Osteoblast (primary cell): ENCODE measurements around the gene CC2D1A. TPM values are rescaled to one million over a fixed set of nuclear protein-coding genes. Genes with fewer than 3 reads are reported as not detected.

Experiments used
- DNase-seq: peaks from one replicate; pipeline ENCODE4 v3.0.0; 2011; ENCODE audit warnings: low spot score, mixed read lengths; ENCODE audit not compliant: insufficient read length; ENCODE audit errors: missing footprints
- H2AFZ ChIP-seq: 2 replicates; pipeline ENCODE4 v1.6.0; 2011; ENCODE audit warnings: mild to moderate bottlenecking, low read length
- H3K27ac ChIP-seq: 2 replicates; pipeline ENCODE4 v1.5.1; 2011; ENCODE audit warnings: mild to moderate bottlenecking, low read depth, low read length, moderate library complexity
- H3K27me3 ChIP-seq: 2 replicates; pipeline ENCODE4 v1.6.0; 2012; ENCODE audit warnings: mild to moderate bottlenecking, control low read depth, inconsistent platforms, low read length, moderate library complexity; ENCODE audit not compliant: insufficient read depth
- H3K36me3 ChIP-seq: 2 replicates; pipeline ENCODE4 v1.5.1; 2011; ENCODE audit warnings: mild to moderate bottlenecking, low read length, control low read depth, moderate library complexity; ENCODE audit not compliant: insufficient read depth
- H3K4me1 ChIP-seq: 2 replicates; pipeline ENCODE4 v1.5.1; 2011; ENCODE audit warnings: mild to moderate bottlenecking, low read length, control low read depth, moderate library complexity; ENCODE audit not compliant: insufficient read depth
- H3K4me2 ChIP-seq: 2 replicates; pipeline ENCODE4 v1.6.0; 2011; ENCODE audit warnings: mild to moderate bottlenecking, low read length; ENCODE audit not compliant: insufficient read depth
- H3K4me3 ChIP-seq: fragments of 200-600 bp; sonication (generic); 3 replicates; pipeline ENCODE4 v1.5.1; 2012; ENCODE audit warnings: mild to moderate bottlenecking, low read length, inconsistent platforms; ENCODE audit not compliant: insufficient read depth
- H3K79me2 ChIP-seq: 2 replicates; pipeline ENCODE4 v1.6.0; 2012; ENCODE audit warnings: mild to moderate bottlenecking, low read length, control low read depth, inconsistent platforms; ENCODE audit not compliant: insufficient read depth
- H3K9me3 ChIP-seq: 2 replicates; pipeline ENCODE4 v1.5.1; 2011; ENCODE audit warnings: low read depth, low read length, control low read depth
- H4K20me1 ChIP-seq: 2 replicates; pipeline ENCODE4 v1.6.0; 2012; ENCODE audit warnings: mild to moderate bottlenecking, low read length, control low read depth; ENCODE audit not compliant: insufficient read depth
- CTCF ChIP-seq: IDR thresholded peaks from 2 replicates; pipeline ENCODE4 v1.5.1; 2011; ENCODE audit warnings: mild to moderate bottlenecking, low read depth, low read length, moderate library complexity; ENCODE audit errors: extremely low read depth
- total RNA-seq: library from RNA; depleted of rRNA; stranded (reverse); fragments of >200 nt; gene quantifications from 2 replicates; pipeline ENCODE4 v1.2.3, GENCODE V29; 2012

The CC2D1A gene
- total RNA-seq, 1 donor, result 19.2 TPM

GRCh38 chr19:13976446-13976845, 70.4 kb downstream of the CC2D1A start:
- no peak overlapping the region for H3K4me3 ChIP-seq
- no peaks in the 10 kb centered on the region for H3K27me3 ChIP-seq
- H3K4me2 ChIP-seq, result no peak overlapping the region
- no peaks in the 10 kb centered on the region for H3K9me3 ChIP-seq
- no peaks in the 10 kb centered on the region for H3K79me2 ChIP-seq
- TF ChIP-seq CTCF, result no peak
- no peak overlapping the region for H3K27ac ChIP-seq
- peaks cover 9% of the 10 kb centered on the region for H3K36me3 ChIP-seq
- H2AFZ ChIP-seq, result no peak overlapping the region
- no peak for DNase-seq
- H3K4me1 ChIP-seq, result no peaks in the 10 kb centered on the region
- no peaks in the 10 kb centered on the region for H4K20me1 ChIP-seq

GRCh38 chr19:13977803-13978202, 71.8 kb downstream of the CC2D1A start:
- Histone ChIP-seq H2AFZ (no peak overlapping the region), H3K27me3 (no peaks in the 10 kb centered on the region)

DNA sequence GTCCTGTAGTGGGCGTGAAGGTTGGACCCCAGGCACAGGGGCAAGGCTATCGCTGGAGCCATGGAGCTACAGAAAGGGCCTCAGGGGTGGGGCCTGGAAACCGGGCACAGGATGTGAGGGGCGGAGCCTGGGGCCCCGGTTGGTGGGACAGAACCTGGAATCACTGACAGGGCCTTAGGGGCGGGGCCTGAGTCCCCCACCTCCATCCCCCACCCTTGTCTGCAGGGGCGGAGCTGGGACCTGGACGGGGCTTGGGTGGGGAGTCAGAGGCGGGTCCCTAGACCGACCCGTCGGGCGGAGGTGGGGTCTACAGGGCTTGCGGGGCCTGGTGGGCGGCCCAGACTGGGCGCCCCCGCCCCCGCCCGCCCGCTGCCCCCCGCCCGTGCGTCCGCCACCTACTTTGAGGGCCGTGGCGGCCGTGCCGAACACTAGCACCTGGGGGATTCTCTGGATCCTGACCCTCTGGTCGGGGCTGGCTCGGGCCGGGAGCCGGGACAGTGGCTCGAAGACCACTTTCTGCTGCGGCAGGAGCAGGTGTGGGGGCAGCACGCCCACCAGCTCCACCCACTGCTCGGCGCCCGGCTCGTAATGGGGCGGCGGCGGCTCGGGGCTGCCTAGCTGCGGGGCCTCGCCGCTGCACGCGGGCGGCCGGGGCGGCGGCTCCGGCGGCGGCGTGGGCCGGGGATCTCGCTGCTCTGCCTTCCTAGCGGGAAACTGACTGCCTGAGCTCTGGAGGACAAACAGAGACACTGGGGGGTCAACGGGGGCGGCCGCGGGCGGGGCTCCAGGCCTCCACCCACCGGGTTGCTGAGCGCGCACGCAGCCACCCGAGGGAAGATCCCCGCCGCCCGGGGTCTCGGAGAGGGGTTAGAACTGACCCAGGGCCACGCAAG, 72.6 kb downstream of the CC2D1A start:
- Histone ChIP-seq H3K79me2 (no peaks in the 10 kb centered on the region), H3K9me3 (no peaks in the 10 kb centered on the region), H4K20me1 (no peaks in the 10 kb centered on the region), H3K27me3 (no peaks in the 10 kb centered on the region), H3K36me3 (peaks cover 8% of the 10 kb centered on the region), H2AFZ (no peak overlapping the region), H3K27ac (no peak overlapping the region), H3K4me1 (no peaks in the 10 kb centered on the region), H3K4me3 (no peak overlapping the region), H3K4me2 (no peak overlapping the region)
- no peak for TF ChIP-seq CTCF
- DNase-seq, result no peak

More at GRCh38 chr19:13977803-13978202, 71.8 kb downstream of the CC2D1A start:
- Histone ChIP-seq H4K20me1 (no peaks in the 10 kb centered on the region), H3K9me3 (no peaks in the 10 kb centered on the region), H3K79me2 (no peaks in the 10 kb centered on the region), H3K27ac (no peak overlapping the region), H3K4me1 (no peaks in the 10 kb centered on the region), H3K36me3 (peaks cover 12% of the 10 kb centered on the region), H3K4me2 (no peak overlapping the region), H3K4me3 (no peak overlapping the region)
- TF ChIP-seq CTCF, result no peak
- DNase-seq, result no peak

- no peaks in the 10 kb centered on the region for H3K4me1 ChIP-seq
- TF ChIP-seq CTCF, result no peak
- H3K4me3 ChIP-seq, result no peak overlapping the region
- no peak for DNase-seq
- H3K9me3 ChIP-seq, result no peaks in the 10 kb centered on the region
- H2AFZ ChIP-seq, result no peak overlapping the region
- H3K79me2 ChIP-seq, result no peaks in the 10 kb centered on the region
- no peaks in the 10 kb centered on the region for H3K27me3 ChIP-seq
- H3K36me3 ChIP-seq, result peaks cover 8% of the 10 kb centered on the region
- no peak overlapping the region for H3K4me2 ChIP-seq
- no peak overlapping the region for H3K27ac ChIP-seq
- no peaks in the 10 kb centered on the region for H4K20me1 ChIP-seq
These were observed 73.2 kb downstream of the CC2D1A start for GRCh38 chr19:13979244-13979615.
